Adrenal gland (tissue), 12 donors: ENCODE results near the gene FANCI. TPM values are rescaled to one million over a fixed set of nuclear protein-coding genes. Genes with fewer than 3 reads are reported as not detected.

Source experiments
- DNase-seq, 7 donors: peaks; one replicate each; pipeline ENCODE4 v3.0.0-alpha.2; 2019 to 2020
- H3K27ac ChIP-seq, 5 donors: fragments of 200-600 bp; sonication (generic) in 4 of 5; 1 replicate in 3 of 5; 2 replicates in 2 of 5; pipeline versions ENCODE4 v1.5.1 to v1.8.0; 2016 to 2020; ENCODE audit warnings: mild to moderate bottlenecking in 1 of 5
- H3K27me3 ChIP-seq: fragments of 200-600 bp; 2 replicates; pipeline ENCODE4 v1.8.0; 2021
- H3K36me3 ChIP-seq, 2 donors: fragments of 200-600 bp; replicated peaks in 1 of 2; 1 replicate in 1 of 2; 2 replicates in 1 of 2; pipeline versions ENCODE4 v1.5.1 to v1.8.0; 2018 to 2022
- H3K4me1 ChIP-seq, 2 donors: fragments of 200-600 bp; replicated peaks in 1 of 2; 1 replicate in 1 of 2; 2 replicates in 1 of 2; pipeline versions ENCODE4 v1.5.1 to v1.8.0; 2018 to 2021
- H3K4me3 ChIP-seq, 4 donors: fragments of 200-600 bp; sonication (generic) in 3 of 4; one replicate each; pipeline ENCODE4 v1.5.1; 2016 to 2018
- H3K9me3 ChIP-seq, 3 donors: fragments of 200-600 bp; sonication (generic) in 1 of 3; replicated peaks in 1 of 3; 1 replicate in 2 of 3; 2 replicates in 1 of 3; pipeline versions ENCODE4 v1.5.1 to v1.8.0; 2016 to 2021
- CTCF ChIP-seq, 6 experiments: fragments of 450-650 bp in 4 of 6; fragments of 200-600 bp in 2 of 6; sonication (generic) in 1 of 6; IDR thresholded peaks; 1 replicate in 5 of 6; 2 replicates in 1 of 6; pipeline versions ENCODE4 v1.5.1 to v1.8.0; 2016 to 2021; ENCODE audit warnings: antibody characterized with exemption in 6 of 6, mild to moderate bottlenecking in 2 of 6, moderate library complexity in 1 of 6
- POLR2A ChIP-seq, 2 donors: fragments of 450-650 bp; IDR thresholded peaks; one replicate each; pipeline ENCODE4 v1.6.1; 2017; ENCODE audit warnings: antibody characterized with exemption in 2 of 2, mild to moderate bottlenecking in 2 of 2, moderate library complexity in 1 of 2
- WGBS, 4 donors: extraction: QIAGEN DNeasy Blood & Tissue Kit in 2 of 4; methylation state at CpG; one replicate each; pipeline versions ENCODE4 v1.1.5 to v1.1.7; 2013 to 2017; 5-methylcytosine and 5-hydroxymethylcytosine counted together
- intact Hi-C, 2 donors: fragments of 100-400 bp; cut with DNase I; formaldehyde crosslinking; loops; one replicate each; pipeline versions ENCODE4 v1.14.1 to v1.15.0; 2022 to 2023
- polyA plus RNA-seq, 3 donors: library from polyadenylated mRNA; stranded (reverse); fragments of 200-250 nt in 2 of 3; fragments of 350-450 nt in 1 of 3; fragmentation: Illumina TruSeq in 1 of 3; extraction: RNeasy Lipid Tissue Mini Kit (QIAGEN cat#74804) in 1 of 3; gene quantifications; one replicate each; pipeline ENCODE4 v1.2.3, GENCODE V29; 2013 to 2014
- total RNA-seq, 9 donors: library from RNA; depleted of rRNA in 4 of 9; stranded (reverse); fragments of >200 nt in 4 of 9; fragments of 120-200 nt in 1 of 9; fragmentation: NEBNext Ultra II Directional in 1 of 9; extraction: Animal tissue kit (Norgen Biotek cat#: 25700) in 1 of 9; gene quantifications; one replicate each; pipeline versions ENCODE4 v1.1.0 to v1.2.4, GENCODE V29; 2013 to 2023
- donor health status: healthy with polysubstance abuse.
- donor health status: Bipolar disorder and iron deficiency.
- donor health status: DM: yes; HTN: yes; CAD: no.
- donor health status: DM: no; HTN: no; CAD: no.
- donor health status: DM: no; HTN: no; CAD: no.
- donor health status: DM: yes; HTN: yes; CAD: no.

FANCI gene
- total and polyA plus RNA-seq, 12 donors: 1.5 to 23.5 (median 4.5) TPM

- Histone ChIP-seq H3K4me3 (no peak overlapping the region), H3K27ac (no peak overlapping the region), H3K36me3 (no peaks in the 10 kb centered on the region), H3K27me3 (no peaks in the 10 kb centered on the region), H3K9me3 (no peaks in the 10 kb centered on the region), H3K4me1 (no peaks in the 10 kb centered on the region)
- intact Hi-C loops: loop anchor here in 1 of 2 donors (10.0 kb wide), 1 partner anchor 78 kb away; no protein-coding TSS in a partner anchor
- WGBS, 4 donors: 97 to 99% (median 98%) methylated on average over 2 of the region's 2 CpGs
- no peak for DNase-seq
- no peak for TF ChIP-seq CTCF (IDR thresholded peaks at IDR 0.05)
- TF ChIP-seq POLR2A (IDR thresholded peaks at IDR 0.05): no peak
These were observed 49.2 kb downstream of the FANCI start for GRCh38 chr15:89293012-89293411.

GRCh38 chr15:89299896-89300295, 56.1 kb downstream of the FANCI start:
- Histone ChIP-seq H3K4me3 (no peak overlapping the region), H3K9me3 (no peaks in the 10 kb centered on the region), H3K27me3 (no peaks in the 10 kb centered on the region), H3K4me1 (no peaks in the 10 kb centered on the region), H3K36me3 (no peaks in the 10 kb centered on the region), H3K27ac (no peak overlapping the region)
- TF ChIP-seq CTCF (IDR thresholded peaks at IDR 0.05): peak in 3 of 6 experiments; percentile 12 to 22 (median 19)
- TF ChIP-seq POLR2A (IDR thresholded peaks at IDR 0.05): no peak
- no peak for DNase-seq
- intact Hi-C loops: loop anchor here in 1 of 2 donors (10.0 kb wide), 1 partner anchor 85 kb away; no protein-coding TSS in a partner anchor

GRCh38 chr15:89301304-89302089, 57.7 kb downstream of the FANCI start:
- Histone ChIP-seq H3K36me3 (no peaks in the 10 kb centered on the region), H3K27me3 (no peaks in the 10 kb centered on the region), H3K4me1 (peaks cover 0 to 7% of the 10 kb centered on the region in 2 donors), H3K4me3 (no peak overlapping the region), H3K9me3 (no peaks in the 10 kb centered on the region), H3K27ac (no peak overlapping the region)
- 86 to 98% (median 89%) methylated on average over 5 of the region's 5 CpGs for WGBS, 4 donors
- no peak for DNase-seq
- no peak for TF ChIP-seq POLR2A (IDR thresholded peaks at IDR 0.05)
- no peak for TF ChIP-seq CTCF (IDR thresholded peaks at IDR 0.05)
- intact Hi-C loops: no loop called here

GRCh38 chr15:89303986-89304385, 60.2 kb downstream of the FANCI start:
- no peak overlapping the region for H3K4me3 ChIP-seq
- H3K27me3 ChIP-seq: no peaks in the 10 kb centered on the region
- 91 to 96% (median 95%) methylated on average over 2 of the region's 2 CpGs for WGBS, 4 donors
- intact Hi-C loops: no loop called here
- TF ChIP-seq POLR2A (IDR thresholded peaks at IDR 0.05) (no peak), CTCF (IDR thresholded peaks at IDR 0.05) (no peak)
- H3K27ac ChIP-seq: no peak overlapping the region
- no peaks in the 10 kb centered on the region for H3K9me3 ChIP-seq
- no peaks in the 10 kb centered on the region for H3K36me3 ChIP-seq
- DNase-seq: no peak
- H3K4me1 ChIP-seq: peaks cover 0 to 7% of the 10 kb centered on the region in 2 donors
